Gastroesophageal sphincter (tissue), 3 donors: ENCODE measurements around the gene COL19A1.

ENCODE experiments used
- POLR2A ChIP-seq, 2 donors: fragments of 450-650 bp; IDR thresholded peaks; one replicate each; pipeline ENCODE4 v1.6.1; 2017; ENCODE audit warnings: antibody characterized with exemption in 2 of 2, mild to moderate bottlenecking in 2 of 2, moderate library complexity in 1 of 2
- TF ChIP-seq, protein P1 (sequence below), 4 experiments: fragments of 200-600 bp in 2 of 4; fragments of 450-650 bp in 2 of 4; sonication (generic) in 1 of 4; IDR thresholded peaks; one replicate each; pipeline ENCODE4 v1.5.1; 2017 to 2019; ENCODE audit warnings: antibody characterized with exemption in 4 of 4, mild to moderate bottlenecking in 2 of 4, moderate library complexity in 2 of 4

DNA sequence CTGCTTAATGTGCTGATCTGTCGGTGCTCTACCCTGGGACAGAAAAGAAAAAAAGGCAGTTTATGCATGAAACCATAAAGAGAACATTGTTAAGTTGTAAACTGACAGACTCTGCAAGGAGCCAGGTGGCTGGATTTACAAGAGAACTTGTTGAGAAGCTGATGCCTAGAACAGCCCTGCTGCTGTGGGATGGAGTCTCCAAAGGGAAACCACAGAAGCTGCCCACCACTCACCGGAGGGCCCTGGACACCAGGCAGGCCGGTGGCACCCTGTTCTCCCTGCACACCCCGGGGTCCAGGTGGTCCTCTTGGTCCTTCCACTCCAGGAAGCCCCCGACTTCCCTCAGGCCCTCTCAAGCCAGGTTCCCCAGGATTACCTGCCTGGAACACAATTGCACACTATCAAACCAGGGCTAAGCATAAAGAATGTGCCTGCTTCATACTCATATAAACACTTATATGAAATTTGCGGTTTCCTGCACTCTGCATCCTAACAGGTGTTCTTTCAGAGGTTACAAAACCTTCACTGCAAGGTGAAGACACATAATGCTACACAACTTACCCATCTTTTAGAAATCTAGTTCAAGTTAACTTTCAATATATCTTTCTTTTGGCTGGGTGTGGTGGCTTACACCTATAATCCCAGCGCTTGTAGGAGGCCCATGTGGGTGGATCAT, 368.3 kb downstream of the COL19A1 start:
- TF ChIP-seq, protein P1, sequence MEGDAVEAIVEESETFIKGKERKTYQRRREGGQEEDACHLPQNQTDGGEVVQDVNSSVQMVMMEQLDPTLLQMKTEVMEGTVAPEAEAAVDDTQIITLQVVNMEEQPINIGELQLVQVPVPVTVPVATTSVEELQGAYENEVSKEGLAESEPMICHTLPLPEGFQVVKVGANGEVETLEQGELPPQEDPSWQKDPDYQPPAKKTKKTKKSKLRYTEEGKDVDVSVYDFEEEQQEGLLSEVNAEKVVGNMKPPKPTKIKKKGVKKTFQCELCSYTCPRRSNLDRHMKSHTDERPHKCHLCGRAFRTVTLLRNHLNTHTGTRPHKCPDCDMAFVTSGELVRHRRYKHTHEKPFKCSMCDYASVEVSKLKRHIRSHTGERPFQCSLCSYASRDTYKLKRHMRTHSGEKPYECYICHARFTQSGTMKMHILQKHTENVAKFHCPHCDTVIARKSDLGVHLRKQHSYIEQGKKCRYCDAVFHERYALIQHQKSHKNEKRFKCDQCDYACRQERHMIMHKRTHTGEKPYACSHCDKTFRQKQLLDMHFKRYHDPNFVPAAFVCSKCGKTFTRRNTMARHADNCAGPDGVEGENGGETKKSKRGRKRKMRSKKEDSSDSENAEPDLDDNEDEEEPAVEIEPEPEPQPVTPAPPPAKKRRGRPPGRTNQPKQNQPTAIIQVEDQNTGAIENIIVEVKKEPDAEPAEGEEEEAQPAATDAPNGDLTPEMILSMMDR (IDR thresholded peaks at IDR 0.05) = no peak
- no peak for TF ChIP-seq POLR2A (IDR thresholded peaks at IDR 0.05)
